HUDEP-2 (cell line): ENCODE data around the gene UMODL1.

Source experiments
- DNase-seq, 76 experiments: peaks; one replicate each; lab custom pipeline; 2025; ENCODE audit not compliant: unreplicated experiment in 76 of 76; lab: John Stamatoyannopoulos, UW

Gene UMODL1

GRCh38 chr21:42157606-42158310 lies 86.6 kb downstream of the UMODL1 start:
- DNase-seq = no peak

DNA sequence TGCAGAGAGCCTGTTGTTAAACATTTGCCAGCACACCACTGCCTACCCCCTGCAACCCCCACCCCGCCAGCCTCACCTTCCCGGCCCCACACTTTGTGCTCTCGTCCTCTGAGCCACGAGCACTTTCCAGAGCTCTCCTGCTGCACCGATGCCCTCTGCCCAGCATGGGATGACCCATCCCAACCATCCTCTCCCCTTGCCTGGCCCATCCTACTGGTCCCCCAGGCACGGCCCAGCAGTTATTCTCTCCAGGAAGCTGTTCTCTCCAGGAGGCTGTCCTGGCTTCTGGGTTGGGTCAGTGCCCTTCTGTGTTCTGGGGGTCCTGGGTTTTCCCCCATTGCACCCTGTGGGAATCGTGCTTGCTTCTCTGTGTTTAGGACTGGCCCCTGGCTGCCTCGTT lies 87.7 kb downstream of the UMODL1 start:
- no peak for DNase-seq

- DNase-seq = no peak
Measured at GRCh38 chr21:42159560-42160110, 88.5 kb downstream of the UMODL1 start.

DNA sequence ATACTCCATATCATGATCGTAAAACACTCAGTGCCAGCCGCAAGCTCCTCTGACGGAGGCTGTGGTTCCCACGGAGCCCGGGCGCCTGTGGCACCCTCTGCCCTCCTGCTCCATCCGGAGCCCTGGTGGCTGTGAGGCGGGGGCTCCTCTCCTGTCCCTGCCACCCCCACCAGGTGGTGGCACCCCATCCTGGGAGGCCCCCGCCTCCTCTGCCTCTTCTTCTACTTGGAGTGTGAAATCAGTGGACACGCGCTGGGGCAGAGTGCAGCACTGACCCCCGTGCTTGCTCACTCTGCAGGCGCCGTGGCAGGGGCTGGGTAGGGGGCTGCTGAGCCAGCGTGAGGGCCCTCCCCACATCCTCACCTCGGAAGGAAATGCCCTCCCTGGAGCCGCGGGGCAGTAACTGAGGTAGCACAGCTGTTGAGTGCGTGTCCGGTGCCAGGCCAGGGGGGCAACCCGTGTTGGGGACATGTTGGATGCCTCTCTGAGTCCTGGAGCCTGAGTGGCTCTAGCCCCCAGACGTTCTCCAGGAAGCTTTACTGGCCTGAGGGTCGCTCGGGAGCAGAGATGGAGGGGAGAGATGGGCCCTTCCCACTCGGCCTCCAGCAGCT lies 89.1 kb downstream of the UMODL1 start:
- no peak for DNase-seq

- no peak for DNase-seq
Measured at GRCh38 chr21:42160765-42161164, 89.6 kb downstream of the UMODL1 start.

GRCh38 chr21:42161401-42161955 lies 90.4 kb downstream of the UMODL1 start:
- no peak for DNase-seq

GRCh38 chr21:42161956-42162681 lies 91.0 kb downstream of the UMODL1 start:
- no peak for DNase-seq

DNA sequence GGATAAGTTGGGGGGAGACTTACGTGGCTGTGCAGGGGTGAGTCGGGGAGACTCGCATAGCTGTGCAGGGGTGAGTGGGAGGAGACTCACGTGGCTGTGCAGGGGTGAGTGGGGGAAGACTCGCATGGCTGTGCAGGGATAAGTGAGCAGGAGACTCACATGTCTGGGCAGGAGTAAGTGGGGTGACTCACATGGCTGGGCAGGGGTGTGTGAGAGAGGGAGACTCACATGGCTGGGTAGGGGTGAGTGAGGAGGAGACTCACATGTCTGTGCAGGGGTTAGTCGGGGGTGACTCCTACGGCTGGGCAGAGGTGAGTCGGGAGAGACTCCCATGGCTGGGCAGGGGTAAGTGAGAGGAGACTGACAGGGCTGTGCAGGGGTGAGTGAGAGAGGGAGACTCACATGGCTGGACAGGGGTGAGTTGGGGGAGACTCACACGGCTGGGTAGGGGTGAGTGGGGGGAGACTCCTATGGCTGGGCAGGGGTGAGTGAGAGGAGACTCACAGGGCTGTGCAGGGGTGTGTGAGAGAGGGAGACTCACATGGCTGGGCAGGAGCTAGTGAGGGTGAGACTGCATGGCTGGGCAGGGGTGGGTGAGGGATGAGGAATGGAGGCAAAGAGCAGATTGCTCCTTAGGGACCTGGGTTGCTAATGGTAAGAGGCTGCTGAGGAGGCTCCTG lies 91.9 kb downstream of the UMODL1 start:
- no peak for DNase-seq

DNA sequence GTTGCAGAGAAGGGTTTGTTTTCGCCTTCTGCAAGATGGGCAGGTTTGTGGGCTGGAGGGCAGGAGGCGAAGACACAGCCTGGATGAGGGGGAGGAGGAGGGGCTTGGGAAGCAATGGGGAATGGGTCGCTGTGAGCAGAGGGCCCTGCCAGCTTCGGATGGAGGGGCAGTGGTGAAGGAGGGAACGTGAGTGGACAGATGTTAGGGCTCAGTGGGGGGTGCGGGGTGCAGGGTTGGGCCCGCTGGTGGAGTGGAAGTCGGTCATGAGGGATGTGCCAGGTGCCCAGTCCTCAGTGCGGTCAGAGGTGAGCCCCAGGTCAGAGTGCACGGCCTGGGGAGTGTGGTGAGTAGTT lies 92.4 kb downstream of the UMODL1 start:
- DNase-seq = no peak

- DNase-seq = peak in 41 of 76 experiments; percentile 6 to 63 (median 31)
Measured at GRCh38 chr21:42164064-42164789, 93.1 kb downstream of the UMODL1 start.

GRCh38 chr21:42164818-42165217 lies 93.7 kb downstream of the UMODL1 start:
- DNase-seq = no peak

GRCh38 chr21:42165901-42166300 lies 94.8 kb downstream of the UMODL1 start:
- no peak for DNase-seq

- no peak for DNase-seq
Measured at GRCh38 chr21:42169758-42170157, 98.6 kb downstream of the UMODL1 start.

DNA sequence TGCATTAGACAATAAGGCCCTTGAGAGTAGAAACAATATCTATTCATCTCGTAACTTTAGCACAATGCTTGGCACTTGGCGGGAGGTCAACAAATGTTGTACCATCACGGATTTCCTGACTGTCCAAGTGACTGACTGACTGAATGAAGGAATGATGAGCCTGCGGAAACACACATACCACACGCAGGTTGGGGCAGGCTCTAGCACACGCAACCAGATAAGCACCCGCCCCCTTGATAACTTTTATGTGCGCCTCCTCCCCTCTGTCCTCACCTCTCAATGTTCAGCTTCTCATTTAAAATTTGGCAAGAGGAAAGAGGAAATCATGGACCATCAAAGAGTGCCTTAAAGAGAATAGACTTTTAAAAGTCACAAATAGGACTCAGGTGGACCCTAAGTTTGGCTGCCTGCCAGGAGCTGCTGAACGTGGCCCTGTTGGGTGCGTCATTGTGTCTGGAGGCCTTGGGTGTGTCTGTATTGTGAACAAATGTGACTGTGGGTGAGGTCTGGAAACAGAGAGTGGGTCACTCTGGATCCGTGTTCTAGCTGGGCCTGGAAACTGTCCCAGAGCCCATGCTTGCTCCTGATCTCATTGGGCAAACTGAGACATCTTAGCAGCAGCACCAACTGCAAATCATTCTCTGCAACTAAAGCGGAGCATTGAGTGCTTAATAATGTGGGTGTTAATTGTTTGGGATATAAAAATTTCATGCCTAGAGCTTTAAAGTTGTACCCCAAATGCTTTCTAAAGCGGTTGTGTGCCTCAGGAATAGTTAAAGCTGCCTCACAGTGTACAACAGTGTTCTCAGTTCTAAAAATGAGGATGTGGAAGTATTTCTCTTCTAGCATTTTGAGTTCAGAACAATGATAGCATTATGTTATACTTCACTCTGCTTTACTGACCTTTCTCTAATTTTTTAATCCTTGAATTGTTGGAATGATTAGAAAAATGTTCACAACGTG lies 100.3 kb downstream of the UMODL1 start:
- DNase-seq = peak in 10 of 76 experiments; percentile 9 to 34 (median 14)

DNA sequence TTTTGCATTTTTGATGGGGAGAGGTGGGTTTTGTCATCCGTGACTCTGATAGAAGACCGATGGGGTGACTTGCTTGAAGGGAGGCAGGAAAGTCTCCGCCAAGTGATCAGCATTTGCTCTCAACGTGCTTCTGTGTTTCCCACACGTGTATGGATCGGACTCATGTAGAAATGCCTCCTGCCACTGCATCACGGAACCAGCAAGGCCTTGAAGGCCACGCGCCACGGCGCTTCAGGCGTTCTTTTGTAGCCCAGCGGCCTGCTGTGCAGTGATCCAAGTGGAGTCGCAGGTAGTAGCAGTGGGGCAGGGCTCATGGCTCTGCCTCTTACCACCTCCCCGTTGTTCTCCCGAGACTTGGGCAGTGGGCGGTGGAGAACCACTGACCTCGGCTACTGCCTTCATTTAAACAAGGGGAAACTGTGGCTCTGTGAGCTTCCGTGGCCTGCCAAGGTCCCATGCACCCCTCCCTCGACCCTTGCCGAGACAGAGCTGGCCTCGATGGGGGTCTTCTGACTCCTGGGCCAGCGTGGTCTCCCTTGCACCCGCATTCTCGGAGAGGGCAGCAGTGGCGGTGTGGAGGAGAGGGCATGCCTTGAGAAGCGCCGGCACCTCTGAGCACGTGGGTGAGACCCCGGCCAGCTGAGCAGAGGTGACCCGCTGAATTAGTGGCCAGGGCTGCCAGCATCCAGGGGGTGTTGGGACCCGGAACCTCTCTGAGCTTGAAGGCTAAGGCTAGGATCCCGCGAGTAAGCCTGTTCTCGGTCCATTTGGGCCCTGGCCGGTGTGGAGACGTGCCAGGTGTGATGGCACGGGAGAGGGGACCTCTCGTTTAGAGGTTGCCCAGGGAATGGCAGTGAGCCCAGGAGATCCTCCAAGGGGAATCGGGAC lies 101.7 kb downstream of the UMODL1 start:
- no peak for DNase-seq

- DNase-seq = no peak
Measured at GRCh38 chr21:42174173-42174572, 103.1 kb downstream of the UMODL1 start.

- no peak for DNase-seq
Measured at GRCh38 chr21:42175110-42175710, 104.1 kb downstream of the UMODL1 start.

DNA sequence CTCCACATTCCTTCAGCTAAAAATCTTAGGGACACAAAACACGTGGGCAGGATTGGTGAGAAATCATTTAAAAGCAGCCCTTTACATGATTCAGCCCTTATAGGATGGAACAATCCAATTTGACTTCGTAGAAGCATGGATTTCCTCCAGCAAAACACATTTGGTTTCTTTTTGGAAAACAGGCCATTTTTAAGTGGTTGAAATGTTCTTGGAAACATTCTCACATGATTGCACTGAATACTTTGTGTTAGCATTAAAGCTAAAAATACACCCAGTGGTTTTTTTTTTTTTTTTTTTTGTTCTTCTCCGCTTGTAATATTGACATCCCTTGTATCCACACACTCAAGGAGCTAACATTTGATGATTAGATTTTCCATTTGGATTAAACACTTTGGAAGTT lies 105.7 kb downstream of the UMODL1 start:
- DNase-seq = no peak
